Measurements from ENCODE around the gene ZFAND3. TPM values are rescaled to one million over a fixed set of nuclear protein-coding genes. Genes with fewer than 3 reads are reported as not detected.

ZFAND3 gene
- polyA plus RNA-seq, 1 of the 3 experiments (the other 2 are of a cell fraction), result 16.7 TPM

- WGBS (ENCODE audit: low lambda C conversion rate), result 97% methylated on average over 4 of the region's 4 CpGs
- H3F3A ChIP-seq (replicated peaks; ENCODE audit: insufficient read depth), result no peaks in the 10 kb centered on the region
- H3K4me3 ChIP-seq (ENCODE audit: low read depth in 2 of 2, low read length in 1 of 2), result no peak overlapping the region
- DNase-seq, result no peak
- no peak overlapping the region for H2AFZ ChIP-seq (ENCODE audit: low read depth)
- H3K36me3 ChIP-seq (replicated peaks in 1 of 2; ENCODE audit: control insufficient read depth in 1 of 2, insufficient read depth in 2 of 2, low read length in 1 of 2), result peaks cover 3 to 15% of the 10 kb centered on the region in 2 experiments
- ChIA-PET POLR2A (no interaction called here), CTCF (interaction anchor here (0.7 kb wide), 1 partner anchor 72 kb away, joined by 3 read pairs; no protein-coding TSS in a partner anchor)
- peaks cover 0 to 52% of the 10 kb centered on the region in 2 experiments; a peak in 2 of 4 replicates for H3K4me1 ChIP-seq (ENCODE audit: control insufficient read depth in 1 of 2, insufficient read depth in 2 of 2, low read depth in 1 of 2, low read length in 1 of 2)
- peaks cover 12% of the 10 kb centered on the region for H3K79me2 ChIP-seq (ENCODE audit: insufficient read depth)
- no peaks in the 10 kb centered on the region for H3K9me2 ChIP-seq
- no peak overlapping the region for H3K9ac ChIP-seq
- H3K27me3 ChIP-seq (ENCODE audit: insufficient read depth), result no peaks in the 10 kb centered on the region
- no peaks in the 10 kb centered on the region for H3K9me3 ChIP-seq
- TF ChIP-seq MEF2A (IDR thresholded peaks at IDR 0.05; ENCODE audit: borderline replicate concordance, low read depth) (no peak), TEAD4 (IDR thresholded peaks at IDR 0.05; ENCODE audit: borderline replicate concordance, insufficient read depth) (no peak), JUND (IDR thresholded peaks at IDR 0.05) (no peak), RCOR1 (IDR thresholded peaks at IDR 0.05; ENCODE audit: low read length) (no peak), ZBTB33 (IDR thresholded peaks at IDR 0.05; ENCODE audit: borderline replicate concordance, low read depth) (no peak), USF2 (IDR thresholded peaks at IDR 0.05; ENCODE audit: borderline replicate concordance, low read depth, low read length) (no peak), YY1 (IDR thresholded peaks at IDR 0.05; ENCODE audit: low read depth) (no peak), TAF1 (IDR thresholded peaks at IDR 0.05; ENCODE audit: borderline replicate concordance, low read depth, low read length) (no peak), MAX (IDR thresholded peaks at IDR 0.05; ENCODE audit: low read depth) (no peak), CTCF (IDR thresholded peaks at IDR 0.05) (no peak), SIN3A (IDR thresholded peaks at IDR 0.05; ENCODE audit: borderline replicate concordance, low read depth, low read length) (no peak), CHD2 (IDR thresholded peaks at IDR 0.05; ENCODE audit: low read length, partially characterized antibody) (no peak), ELF1 (IDR thresholded peaks at IDR 0.05) (no peak), FOXJ3 (CRISPR knock-in tag; IDR thresholded peaks at IDR 0.05) (no peak), POLR2AphosphoS5 (IDR thresholded peaks at IDR 0.05; ENCODE audit: low read depth, low read length) (no peak), EP300 (IDR thresholded peaks at IDR 0.05; ENCODE audit: borderline replicate concordance in 1 of 2, low read depth in 1 of 2, low read length in 1 of 2) (no peak), EZH2phosphoT487 (IDR thresholded peaks at IDR 0.05; ENCODE audit: borderline replicate concordance, low read depth) (no peak), FOXM1 (IDR thresholded peaks at IDR 0.05; ENCODE audit: low read depth) (no peak)
- no peak overlapping the region for H3K27ac ChIP-seq (ENCODE audit: low read depth in 2 of 2, low read length in 1 of 2)
- peaks cover 73% of the 10 kb centered on the region for H4K20me1 ChIP-seq (ENCODE audit: insufficient read depth)
- no peak overlapping the region for H3K4me2 ChIP-seq
Observed at GRCh38 chr6:38141085-38141484, 321.6 kb downstream of the ZFAND3 start.

All from SK-N-SH (cell line).